GM23338 (cell line): ENCODE data around the gene LRP4. TPM values are rescaled to one million over a fixed set of nuclear protein-coding genes. Genes with fewer than 3 reads are reported as not detected.
A peak's percentile ranks its signal among the peaks of the same experiment; 100 is the strongest.

Experiments
- ATAC-seq: fragments of 200-7000 bp; cut with Tn5 transposase; 3 replicates; pipeline ENCODE4 v1.9.1; 2020
- DNase-seq: peaks from one replicate; pipeline ENCODE4 v3.0.0-alpha.2; 2015; ENCODE audit warnings: low spot score
- H2AFZ ChIP-seq: fragments of 200-600 bp; sonication (generic); 2 replicates; pipeline ENCODE4 v1.8.0; 2016; ENCODE audit warnings: antibody characterized with exemption, mild to moderate bottlenecking, moderate library complexity
- H3F3A ChIP-seq: fragments of 200-600 bp; sonication (generic); replicated peaks from 2 replicates; pipeline ENCODE4 v1.8.0; 2017; ENCODE audit warnings: antibody characterized with exemption, mixed run types, low read depth
- H3K27ac ChIP-seq: fragments of 200-600 bp; sonication (generic); 2 replicates; pipeline ENCODE4 v1.6.1; 2016; ENCODE audit warnings: low read depth
- H3K27me3 ChIP-seq: fragments of 200-600 bp; sonication (generic); 2 replicates; pipeline ENCODE4 v1.8.0; 2016; ENCODE audit warnings: mild to moderate bottlenecking, mixed run types, moderate library complexity; ENCODE audit not compliant: insufficient read depth
- H3K36me3 ChIP-seq: fragments of 200-600 bp; sonication (generic); 2 replicates; pipeline ENCODE4 v1.8.0; 2016; ENCODE audit warnings: mild to moderate bottlenecking; ENCODE audit not compliant: insufficient read depth
- H3K4me1 ChIP-seq: fragments of 200-600 bp; sonication (generic); 2 replicates; pipeline ENCODE4 v1.8.0; 2016; ENCODE audit warnings: mild to moderate bottlenecking, moderate library complexity; ENCODE audit not compliant: insufficient read depth
- H3K4me2 ChIP-seq: fragments of 200-600 bp; sonication (generic); 2 replicates; pipeline ENCODE4 v1.7.1; 2017; ENCODE audit warnings: mixed run types
- H3K4me3 ChIP-seq: fragments of 200-600 bp; sonication (generic); 2 replicates; pipeline ENCODE4 v1.6.1; 2016; ENCODE audit warnings: mixed run types
- H3K79me2 ChIP-seq: fragments of 200-600 bp; sonication (generic); replicated peaks from 2 replicates; pipeline ENCODE4 v1.8.0; 2017; ENCODE audit warnings: mild to moderate bottlenecking; ENCODE audit not compliant: insufficient read depth
- H3K9me2 ChIP-seq: fragments of 200-600 bp; sonication (generic); 2 replicates; pipeline ENCODE4 v1.8.0; 2017; ENCODE audit not compliant: insufficient read depth
- H4K20me1 ChIP-seq: fragments of 200-600 bp; sonication (generic); replicated peaks from 2 replicates; pipeline ENCODE4 v1.8.0; 2017; ENCODE audit warnings: mild to moderate bottlenecking; ENCODE audit not compliant: insufficient read depth
- H3K27ac Mint-ChIP-seq: 2 replicates; pipeline ENCODE4 v1.8.0; 2020; ENCODE audit warnings: inconsistent platforms, mild to moderate bottlenecking, moderate library complexity, mixed read lengths
- H3K27me3 Mint-ChIP-seq: 3 replicates; pipeline ENCODE4 v1.8.0; 2022; ENCODE audit warnings: low read depth, mild to moderate bottlenecking, moderate library complexity, mixed read lengths, inconsistent platforms; ENCODE audit not compliant: insufficient read depth, poor library complexity
- H3K36me3 Mint-ChIP-seq: 3 replicates; pipeline ENCODE4 v1.8.0; 2021; ENCODE audit warnings: low read depth, mild to moderate bottlenecking, inconsistent platforms, moderate library complexity, mixed read lengths
- H3K4me1 Mint-ChIP-seq: 3 replicates; pipeline ENCODE4 v1.8.0; 2020; ENCODE audit warnings: mild to moderate bottlenecking, inconsistent platforms, mixed read lengths
- H3K4me3 Mint-ChIP-seq: 3 replicates; pipeline ENCODE4 v1.8.0; 2021; ENCODE audit warnings: moderate library complexity, mild to moderate bottlenecking, inconsistent platforms, mixed read lengths
- H3K9me3 Mint-ChIP-seq: 3 replicates; pipeline ENCODE4 v1.8.0; 2020; ENCODE audit warnings: moderate library complexity, mild to moderate bottlenecking, inconsistent platforms, mixed read lengths
- EZH2 ChIP-seq: fragments of 200-600 bp; sonication (generic); IDR thresholded peaks from one replicate; pipeline ENCODE4 v1.8.0; 2017; ENCODE audit warnings: antibody characterized with exemption, mild to moderate bottlenecking, low read depth; ENCODE audit not compliant: unreplicated experiment
- JUNB ChIP-seq: IDR thresholded peaks from one replicate; pipeline ENCODE4 v1.6.1; 2016; ENCODE audit warnings: antibody characterized with exemption; ENCODE audit not compliant: unreplicated experiment
- ZNF114 ChIP-seq: fragments of 250-450 bp; sonication (Bioruptor Pico); IDR thresholded peaks from 2 replicates; pipeline ENCODE4 v1.5.0; 2020; ENCODE audit warnings: mild to moderate bottlenecking, moderate library complexity
- ZNF331 ChIP-seq: fragments of 250-450 bp; sonication (Bioruptor Pico); IDR thresholded peaks from 2 replicates; pipeline ENCODE4 v1.5.0; 2020; ENCODE audit warnings: low read depth, mild to moderate bottlenecking, moderate library complexity
- polyA plus RNA-seq: library from polyadenylated mRNA; unstranded; fragments of >200 nt; fragmentation: Nextera tagmentation; extraction: Ambion mirVana; gene quantifications from 2 replicates; pipeline ENCODE4 v1.2.1, GENCODE V29; 2016
- total RNA-seq: library from RNA; depleted of rRNA; stranded (reverse); fragments of >200 nt; shearing (Covaris generic); gene quantifications from 2 replicates; pipeline ENCODE4 v1.2.3, GENCODE V29; 2014
- TF ChIP-seq, protein P1 (sequence below): IDR thresholded peaks from one replicate; pipeline ENCODE4 v1.6.1; 2018; ENCODE audit warnings: antibody characterized with exemption; ENCODE audit not compliant: unreplicated experiment
- TF ChIP-seq, protein P2 (sequence below): IDR thresholded peaks from 2 replicates; pipeline ENCODE4 v1.6.1; 2016; ENCODE audit warnings: antibody characterized with exemption
- TF ChIP-seq, protein P3 (sequence below), 2 experiments: fragments of 200-600 bp in 1 of 2; sonication (generic) in 1 of 2; conservative IDR thresholded peaks; 2 replicates each; pipeline versions ENCODE4 v1.5.1 to v1.6.1; 2016 to 2017; ENCODE audit warnings: antibody characterized with exemption in 2 of 2, low read depth in 2 of 2, mild to moderate bottlenecking in 2 of 2, moderate library complexity in 1 of 2

The LRP4 gene
- total and polyA plus RNA-seq, 2 experiments from 2014 or later = 6.0 to 18.4 TPM

DNA sequence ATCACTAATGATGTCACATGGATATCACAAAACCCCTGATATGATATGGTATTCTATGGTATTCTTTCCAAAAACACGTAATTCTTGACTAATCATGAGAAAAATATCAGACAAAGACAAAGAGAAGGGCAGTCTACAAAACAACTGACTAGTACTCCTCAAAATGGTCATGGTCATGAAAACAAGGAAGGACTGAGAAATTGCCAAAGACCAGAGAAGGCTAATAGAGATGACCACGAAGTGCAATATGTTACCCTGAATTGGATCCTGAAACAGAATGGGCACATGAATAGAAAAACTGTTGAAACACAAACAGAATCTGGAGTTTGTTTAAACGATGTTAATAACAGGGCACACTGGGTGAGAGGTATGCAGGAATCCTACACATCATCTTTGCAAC lies 82.5 kb downstream of the LRP4 start:
- Mint-ChIP-seq H3K27me3 (no peaks in the 10 kb centered on the region), H3K4me3 (peak overlapping the region; percentile 1; the same call in 1 of the 3 replicates), H3K9me3 (no peaks in the 10 kb centered on the region), H3K4me1 (peaks cover 25% of the 10 kb centered on the region), H3K27ac (peak overlapping the region; percentile 19; the same call in 1 of the 2 replicates), H3K36me3 (no peaks in the 10 kb centered on the region; the same call in 2 of the 3 replicates)
- Histone ChIP-seq H3F3A (no peaks in the 10 kb centered on the region), H3K9me2 (no peaks in the 10 kb centered on the region), H3K4me2 (peak overlapping the region; percentile 34), H3K27ac (peak overlapping the region; percentile 21; the same call in 1 of the 2 replicates), H3K27me3 (no peaks in the 10 kb centered on the region), H2AFZ (no peak overlapping the region), H3K4me3 (no peak overlapping the region), H3K36me3 (no peaks in the 10 kb centered on the region), H3K79me2 (peaks cover 100% of the 10 kb centered on the region), H3K4me1 (peaks cover 17% of the 10 kb centered on the region), H4K20me1 (peaks cover 48% of the 10 kb centered on the region)
- DNase-seq (no peak), ATAC-seq (no peak)
- TF ChIP-seq EZH2 = no peak
- TF ChIP-seq, protein P1, sequence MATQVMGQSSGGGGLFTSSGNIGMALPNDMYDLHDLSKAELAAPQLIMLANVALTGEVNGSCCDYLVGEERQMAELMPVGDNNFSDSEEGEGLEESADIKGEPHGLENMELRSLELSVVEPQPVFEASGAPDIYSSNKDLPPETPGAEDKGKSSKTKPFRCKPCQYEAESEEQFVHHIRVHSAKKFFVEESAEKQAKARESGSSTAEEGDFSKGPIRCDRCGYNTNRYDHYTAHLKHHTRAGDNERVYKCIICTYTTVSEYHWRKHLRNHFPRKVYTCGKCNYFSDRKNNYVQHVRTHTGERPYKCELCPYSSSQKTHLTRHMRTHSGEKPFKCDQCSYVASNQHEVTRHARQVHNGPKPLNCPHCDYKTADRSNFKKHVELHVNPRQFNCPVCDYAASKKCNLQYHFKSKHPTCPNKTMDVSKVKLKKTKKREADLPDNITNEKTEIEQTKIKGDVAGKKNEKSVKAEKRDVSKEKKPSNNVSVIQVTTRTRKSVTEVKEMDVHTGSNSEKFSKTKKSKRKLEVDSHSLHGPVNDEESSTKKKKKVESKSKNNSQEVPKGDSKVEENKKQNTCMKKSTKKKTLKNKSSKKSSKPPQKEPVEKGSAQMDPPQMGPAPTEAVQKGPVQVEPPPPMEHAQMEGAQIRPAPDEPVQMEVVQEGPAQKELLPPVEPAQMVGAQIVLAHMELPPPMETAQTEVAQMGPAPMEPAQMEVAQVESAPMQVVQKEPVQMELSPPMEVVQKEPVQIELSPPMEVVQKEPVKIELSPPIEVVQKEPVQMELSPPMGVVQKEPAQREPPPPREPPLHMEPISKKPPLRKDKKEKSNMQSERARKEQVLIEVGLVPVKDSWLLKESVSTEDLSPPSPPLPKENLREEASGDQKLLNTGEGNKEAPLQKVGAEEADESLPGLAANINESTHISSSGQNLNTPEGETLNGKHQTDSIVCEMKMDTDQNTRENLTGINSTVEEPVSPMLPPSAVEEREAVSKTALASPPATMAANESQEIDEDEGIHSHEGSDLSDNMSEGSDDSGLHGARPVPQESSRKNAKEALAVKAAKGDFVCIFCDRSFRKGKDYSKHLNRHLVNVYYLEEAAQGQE = no peak
- no peak for TF ChIP-seq ZNF331 (CRISPR knock-in tag)
- no peak for TF ChIP-seq ZNF114 (CRISPR knock-in tag)
- TF ChIP-seq JUNB = no peak

GRCh38 chr11:46834821-46835220 lies 83.5 kb downstream of the LRP4 start:
- ATAC-seq (no peak), DNase-seq (no peak)
- peaks cover 40% of the 10 kb centered on the region for H4K20me1 ChIP-seq
- H3K4me1 ChIP-seq = peaks cover 17% of the 10 kb centered on the region
- H3K79me2 ChIP-seq = peaks cover 100% of the 10 kb centered on the region
- H2AFZ ChIP-seq = no peak overlapping the region
- H3K4me3 Mint-ChIP-seq = no peak overlapping the region
- no peaks in the 10 kb centered on the region for H3K27me3 Mint-ChIP-seq
- no peaks in the 10 kb centered on the region for H3K27me3 ChIP-seq
- H3K9me3 Mint-ChIP-seq = no peaks in the 10 kb centered on the region
- H3K27ac ChIP-seq = 0 out of 2 replicates have a peak overlapping the region, but pooled peaks have one; percentile 20
- no peaks in the 10 kb centered on the region for H3K9me2 ChIP-seq
- peaks cover 25% of the 10 kb centered on the region for H3K4me1 Mint-ChIP-seq
- TF ChIP-seq, protein P2, sequence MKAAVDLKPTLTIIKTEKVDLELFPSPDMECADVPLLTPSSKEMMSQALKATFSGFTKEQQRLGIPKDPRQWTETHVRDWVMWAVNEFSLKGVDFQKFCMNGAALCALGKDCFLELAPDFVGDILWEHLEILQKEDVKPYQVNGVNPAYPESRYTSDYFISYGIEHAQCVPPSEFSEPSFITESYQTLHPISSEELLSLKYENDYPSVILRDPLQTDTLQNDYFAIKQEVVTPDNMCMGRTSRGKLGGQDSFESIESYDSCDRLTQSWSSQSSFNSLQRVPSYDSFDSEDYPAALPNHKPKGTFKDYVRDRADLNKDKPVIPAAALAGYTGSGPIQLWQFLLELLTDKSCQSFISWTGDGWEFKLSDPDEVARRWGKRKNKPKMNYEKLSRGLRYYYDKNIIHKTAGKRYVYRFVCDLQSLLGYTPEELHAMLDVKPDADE = no peak
- TF ChIP-seq, protein P3, sequence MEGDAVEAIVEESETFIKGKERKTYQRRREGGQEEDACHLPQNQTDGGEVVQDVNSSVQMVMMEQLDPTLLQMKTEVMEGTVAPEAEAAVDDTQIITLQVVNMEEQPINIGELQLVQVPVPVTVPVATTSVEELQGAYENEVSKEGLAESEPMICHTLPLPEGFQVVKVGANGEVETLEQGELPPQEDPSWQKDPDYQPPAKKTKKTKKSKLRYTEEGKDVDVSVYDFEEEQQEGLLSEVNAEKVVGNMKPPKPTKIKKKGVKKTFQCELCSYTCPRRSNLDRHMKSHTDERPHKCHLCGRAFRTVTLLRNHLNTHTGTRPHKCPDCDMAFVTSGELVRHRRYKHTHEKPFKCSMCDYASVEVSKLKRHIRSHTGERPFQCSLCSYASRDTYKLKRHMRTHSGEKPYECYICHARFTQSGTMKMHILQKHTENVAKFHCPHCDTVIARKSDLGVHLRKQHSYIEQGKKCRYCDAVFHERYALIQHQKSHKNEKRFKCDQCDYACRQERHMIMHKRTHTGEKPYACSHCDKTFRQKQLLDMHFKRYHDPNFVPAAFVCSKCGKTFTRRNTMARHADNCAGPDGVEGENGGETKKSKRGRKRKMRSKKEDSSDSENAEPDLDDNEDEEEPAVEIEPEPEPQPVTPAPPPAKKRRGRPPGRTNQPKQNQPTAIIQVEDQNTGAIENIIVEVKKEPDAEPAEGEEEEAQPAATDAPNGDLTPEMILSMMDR (conservative IDR thresholded peaks at IDR 0.05; ENCODE audit: low read depth in 2 of 2) = no peak
- no peaks in the 10 kb centered on the region; the same call in 1 of the 3 replicates for H3K36me3 Mint-ChIP-seq
- no peak overlapping the region for H3K4me3 ChIP-seq
- H3F3A ChIP-seq = no peaks in the 10 kb centered on the region
- H3K36me3 ChIP-seq = no peaks in the 10 kb centered on the region
- H3K4me2 ChIP-seq = no peak overlapping the region
- H3K27ac Mint-ChIP-seq = no peak overlapping the region
